DMS53 treated with DMSO at 0.1 percent for 48 hours (cell line): ENCODE data around the gene CD81.
"Not testable (repeated sequence)": the region's sequence is repeated elsewhere in the genome, so short reads cannot be mapped to it uniquely, and the experiment has no call there.

Experiments
- DNase-seq: peaks from one replicate; lab custom pipeline; 2025; ENCODE audit not compliant: unreplicated experiment; lab: John Stamatoyannopoulos, UW

CD81 gene

DNA sequence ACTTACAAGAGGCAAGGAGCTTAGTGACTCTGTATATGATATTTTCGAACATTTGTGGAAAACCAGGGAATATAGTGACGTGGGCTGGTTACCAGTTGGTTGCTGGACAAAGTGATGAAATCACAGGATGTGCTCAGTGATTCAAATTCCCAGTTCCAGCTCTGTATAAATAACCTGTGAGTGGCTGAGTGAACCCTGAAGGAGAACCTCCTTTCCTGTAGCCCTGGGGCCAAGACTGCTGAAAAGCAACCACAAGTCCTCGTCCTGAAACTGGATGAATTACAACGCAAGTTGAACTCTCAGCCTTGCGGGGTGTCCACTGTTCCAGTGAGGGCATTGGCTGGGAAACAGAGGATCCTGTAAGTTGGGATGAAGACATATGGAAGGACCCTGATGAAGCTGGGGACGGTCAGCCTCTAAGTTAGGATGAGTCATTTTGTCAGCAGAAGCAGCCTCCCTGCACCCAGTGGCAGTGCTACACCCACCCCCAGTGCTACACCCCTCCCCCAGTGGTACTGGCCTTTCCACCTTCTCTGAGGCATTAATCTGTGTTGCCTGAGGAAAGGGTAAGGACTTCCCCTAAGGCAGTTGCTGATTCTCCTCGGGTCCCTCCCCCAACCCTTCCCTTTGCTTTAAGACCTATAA is 22.0 kb upstream of the CD81 start:
- no peak for DNase-seq

DNA sequence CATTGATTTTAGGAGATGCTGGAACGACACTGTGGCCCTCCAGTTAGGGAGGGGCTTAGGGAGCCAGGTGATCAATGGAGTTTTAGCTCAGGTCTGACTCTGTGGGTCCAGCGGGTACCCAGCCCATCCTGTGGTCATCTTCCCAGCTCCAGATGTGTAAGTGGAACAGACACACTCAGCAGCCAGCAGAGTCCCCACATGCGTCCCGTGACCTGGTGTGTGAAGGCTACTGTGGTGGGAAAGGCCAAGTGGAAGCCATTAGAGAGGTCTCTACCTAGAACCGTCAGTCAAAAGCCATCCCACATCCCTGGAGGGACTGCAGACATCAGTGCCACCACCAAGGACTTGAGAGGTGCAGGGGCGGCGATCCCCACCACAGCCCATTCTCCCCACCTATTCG is 19.9 kb upstream of the CD81 start:
- DNase-seq, result no peak

GRCh38 chr11:2357651-2358050 is 19.5 kb upstream of the CD81 start:
- not testable (repeated sequence) for DNase-seq

DNA sequence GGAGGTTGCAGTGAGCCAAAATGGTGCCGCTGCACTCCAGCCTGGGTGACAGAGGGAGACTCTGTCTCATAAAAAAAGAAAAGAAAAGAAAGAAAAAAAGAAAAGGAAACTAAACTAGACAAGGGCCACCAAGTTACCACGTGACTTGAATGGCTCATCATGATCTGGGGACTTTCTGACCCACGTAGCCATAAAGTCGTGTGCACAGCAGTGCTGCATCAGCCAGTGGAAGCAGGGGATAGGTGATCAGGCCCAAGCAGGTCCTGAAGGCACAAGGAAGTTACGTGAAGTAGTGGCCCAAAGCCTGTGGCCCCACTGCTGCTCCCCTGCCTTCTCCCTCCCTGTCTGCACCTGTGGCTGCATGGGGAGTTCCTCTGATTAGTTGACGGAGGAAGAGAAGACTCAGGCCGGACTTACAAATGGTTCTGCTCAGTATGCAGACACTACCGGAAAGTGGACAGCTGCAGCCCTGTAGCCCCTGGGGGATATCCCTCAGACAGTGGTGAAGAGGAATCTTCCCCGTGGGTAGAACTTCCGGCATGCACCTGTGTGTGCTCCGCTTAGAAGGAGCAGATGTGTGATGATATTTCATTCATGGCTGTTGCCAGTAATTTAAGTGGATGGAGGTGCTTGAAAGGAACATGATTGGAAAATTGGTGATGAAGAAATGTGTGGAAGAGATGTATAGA is 18.2 kb upstream of the CD81 start:
- DNase-seq, result no peak

DNA sequence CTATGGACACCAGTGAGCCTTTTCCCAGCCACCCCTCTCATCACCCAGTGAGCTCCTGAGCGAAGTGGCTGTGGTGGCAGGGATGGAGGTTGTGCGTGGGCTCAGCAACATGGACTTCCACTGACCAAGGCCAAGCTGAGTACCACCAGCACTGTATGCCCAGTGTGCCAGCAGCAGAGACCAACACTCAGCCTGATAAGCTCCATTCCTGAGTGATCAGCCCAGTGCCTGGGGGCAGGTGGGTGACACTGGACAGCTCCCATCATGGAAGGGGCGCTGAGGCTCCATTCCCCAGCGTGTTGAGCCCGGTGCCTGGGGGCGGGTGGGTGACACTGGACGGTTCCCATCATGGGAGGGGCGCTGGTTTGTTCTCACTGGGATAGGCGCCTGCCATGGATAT is 17.6 kb upstream of the CD81 start:
- DNase-seq, result no peak

DNA sequence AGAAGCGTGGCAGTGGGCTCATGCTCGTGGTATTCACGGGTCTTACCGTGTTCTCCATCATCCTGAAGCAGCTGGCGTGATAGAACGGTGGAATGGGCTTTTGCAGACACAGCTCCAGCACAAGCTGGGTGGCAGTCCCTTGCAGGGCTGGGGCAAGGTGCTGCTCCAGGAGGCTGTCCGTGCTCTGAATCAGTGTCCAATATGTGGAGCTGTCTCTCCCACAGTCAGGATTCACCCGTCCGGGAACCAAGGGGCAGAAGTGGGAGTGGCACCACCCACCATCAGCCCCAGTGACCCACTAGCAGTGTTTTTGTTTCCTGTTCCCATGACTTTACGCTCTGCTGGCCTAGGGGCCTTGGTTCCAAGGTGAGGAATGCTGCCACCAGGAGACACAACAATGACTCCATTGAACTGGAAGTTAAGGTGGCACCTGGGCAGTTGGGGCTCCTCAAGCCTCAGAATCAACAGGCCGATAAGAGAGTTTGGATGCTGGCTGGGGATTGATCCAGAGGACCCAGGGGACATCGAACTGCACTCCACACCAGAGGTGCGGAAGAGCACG is 16.9 kb upstream of the CD81 start:
- no peak for DNase-seq

DNA sequence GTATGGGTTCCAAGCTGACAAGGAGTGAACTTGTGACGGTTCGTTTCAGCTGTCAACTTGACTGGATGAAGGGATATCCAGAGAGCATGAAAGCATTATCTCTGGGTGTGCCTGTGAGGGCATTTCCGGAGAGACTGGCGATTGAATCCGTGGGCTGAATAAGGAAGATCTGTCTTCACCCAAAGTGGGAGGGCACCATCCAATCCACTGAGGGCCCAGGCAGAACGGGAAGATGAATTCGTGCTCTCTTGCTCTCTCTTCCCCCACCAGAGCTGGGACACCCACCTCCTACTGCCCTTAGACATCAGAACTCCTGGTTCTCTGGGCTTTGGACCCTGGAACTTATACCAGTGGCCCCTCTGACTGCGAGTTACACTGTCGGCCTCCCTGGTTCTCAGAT is 15.5 kb upstream of the CD81 start:
- no peak for DNase-seq

DNA sequence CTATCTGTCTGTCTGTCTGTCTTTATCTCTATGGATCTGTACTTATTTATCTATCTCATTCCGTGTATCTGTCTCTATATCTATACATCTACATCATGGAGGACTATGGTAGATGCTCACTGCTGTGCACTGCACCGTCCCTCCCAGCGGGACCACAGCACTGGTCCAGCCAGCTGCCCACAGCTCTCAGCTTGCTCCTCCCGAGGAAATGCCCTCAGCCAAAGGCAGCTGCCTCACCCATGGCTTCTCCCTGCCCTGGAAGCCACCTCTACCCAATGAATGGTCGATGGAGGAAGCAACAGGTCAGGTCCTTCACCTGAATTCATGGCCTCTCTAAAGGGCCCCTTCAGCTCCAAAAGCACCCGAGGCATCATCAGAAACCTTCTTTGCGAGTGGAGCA is 14.7 kb upstream of the CD81 start:
- no peak for DNase-seq

- no peak for DNase-seq
These were observed 14.0 kb upstream of the CD81 start for GRCh38 chr11:2363130-2363529.

DNA sequence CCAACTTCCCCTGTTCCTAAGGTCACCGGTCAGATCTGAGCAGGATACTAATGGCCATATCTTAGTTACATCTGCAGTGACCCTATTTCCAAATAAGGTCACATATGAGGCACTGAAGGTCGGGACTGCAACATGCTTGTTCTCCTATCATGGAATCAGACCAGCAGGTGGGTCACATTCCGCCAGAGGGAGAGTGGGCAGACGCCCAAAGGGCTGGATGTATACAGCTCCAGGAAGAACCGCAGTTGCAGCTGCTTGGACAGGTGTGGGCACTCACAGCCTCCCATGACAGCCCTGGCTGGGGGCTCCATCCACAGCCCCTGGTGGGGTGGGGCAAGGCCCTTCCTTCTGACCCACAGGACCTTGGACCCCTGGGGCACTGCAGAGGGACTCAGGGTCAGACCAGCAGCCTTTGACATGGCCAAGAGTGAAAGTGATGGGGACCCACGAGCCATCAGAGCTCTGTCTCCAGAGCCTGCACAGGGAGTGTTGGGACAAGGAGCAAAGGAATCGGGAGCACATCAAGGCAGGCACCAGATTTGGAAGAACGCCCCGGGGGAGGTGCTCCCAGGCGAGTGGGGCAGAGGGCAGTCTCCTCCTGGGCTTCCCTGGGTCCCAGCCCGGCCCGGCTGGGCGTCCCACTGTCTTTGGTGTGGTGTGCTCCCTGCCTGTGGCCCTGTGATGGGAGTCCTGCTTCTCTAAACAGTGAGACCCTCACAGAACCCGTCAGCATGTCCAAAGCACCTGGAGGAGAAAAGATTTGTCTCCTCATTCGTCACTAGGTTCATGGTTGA is 13.3 kb upstream of the CD81 start:
- DNase-seq, result no peak

DNA sequence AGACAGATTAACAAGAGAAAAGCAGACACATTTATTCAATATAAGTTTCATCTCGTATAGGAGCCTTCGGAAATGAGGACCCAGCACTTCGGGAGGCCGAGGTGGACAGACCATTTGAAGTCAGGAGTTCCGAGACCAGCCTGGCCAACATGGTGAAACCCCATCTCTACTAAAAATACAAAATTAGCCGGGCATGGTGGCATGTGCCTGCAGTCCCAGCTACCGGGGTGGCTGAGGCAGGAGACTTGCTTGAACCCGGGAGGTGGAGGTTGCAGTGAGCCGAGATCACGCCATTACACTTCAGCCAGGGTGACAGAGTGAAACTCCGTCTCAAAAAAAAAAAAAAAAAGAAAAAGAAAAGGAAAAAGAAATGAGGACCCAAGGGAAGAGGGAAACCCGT is 12.7 kb upstream of the CD81 start:
- DNase-seq, result not testable (repeated sequence)

GRCh38 chr11:2365571-2366210 is 11.4 kb upstream of the CD81 start:
- no peak for DNase-seq

GRCh38 chr11:2366276-2366675 is 10.8 kb upstream of the CD81 start:
- DNase-seq, result no peak

GRCh38 chr11:2366733-2367132 is 10.4 kb upstream of the CD81 start:
- no peak for DNase-seq

DNA sequence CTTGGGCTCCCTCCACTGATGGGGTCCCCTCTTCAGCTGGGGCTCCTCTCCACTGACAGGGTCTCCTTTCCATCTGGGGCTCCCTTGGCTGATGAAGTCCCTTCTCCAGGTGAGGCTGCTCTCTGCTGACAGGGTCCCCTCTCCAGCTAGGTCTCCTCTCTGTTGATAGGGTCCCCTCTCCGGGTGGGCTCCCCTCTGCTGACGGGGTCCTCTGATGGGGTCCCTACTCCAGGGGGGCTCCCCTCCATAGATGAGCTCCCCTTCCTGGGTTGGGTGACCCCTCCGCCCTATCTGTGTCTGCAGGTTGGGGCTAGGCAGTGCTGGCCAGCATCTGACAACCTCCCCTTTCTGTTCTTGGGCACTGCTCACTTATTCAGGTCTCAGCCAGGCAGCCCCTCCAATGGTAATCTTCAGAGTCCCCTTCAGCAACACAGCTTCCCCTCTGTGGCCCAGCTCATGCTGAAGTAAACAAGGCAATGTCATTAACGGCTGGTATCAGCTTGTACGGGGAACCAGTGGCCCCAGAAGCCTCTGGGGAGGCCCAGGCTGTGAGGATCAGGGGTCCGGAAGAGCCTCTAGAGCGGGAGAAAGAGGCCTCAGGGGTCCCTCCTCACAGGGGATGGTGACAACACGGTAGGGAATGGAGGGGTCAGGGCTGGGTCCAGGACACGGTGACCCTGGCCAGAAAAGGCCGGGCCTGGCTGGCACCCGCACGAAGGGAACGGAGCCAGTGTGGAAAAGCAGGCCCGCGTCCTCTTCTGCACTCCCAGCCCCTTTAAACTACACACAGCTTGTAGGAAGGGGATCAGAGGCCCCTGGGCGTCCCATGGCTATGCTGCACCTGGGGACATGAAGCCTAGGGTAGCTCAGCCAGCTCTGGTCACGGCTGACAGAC is 9.6 kb upstream of the CD81 start:
- no peak for DNase-seq

- no peak for DNase-seq
These were observed 8.8 kb upstream of the CD81 start for GRCh38 chr11:2368178-2368850.

GRCh38 chr11:2368851-2369180 is 8.3 kb upstream of the CD81 start:
- no peak for DNase-seq

- DNase-seq, result no peak
These were observed 7.8 kb upstream of the CD81 start for GRCh38 chr11:2369320-2369719.

DNA sequence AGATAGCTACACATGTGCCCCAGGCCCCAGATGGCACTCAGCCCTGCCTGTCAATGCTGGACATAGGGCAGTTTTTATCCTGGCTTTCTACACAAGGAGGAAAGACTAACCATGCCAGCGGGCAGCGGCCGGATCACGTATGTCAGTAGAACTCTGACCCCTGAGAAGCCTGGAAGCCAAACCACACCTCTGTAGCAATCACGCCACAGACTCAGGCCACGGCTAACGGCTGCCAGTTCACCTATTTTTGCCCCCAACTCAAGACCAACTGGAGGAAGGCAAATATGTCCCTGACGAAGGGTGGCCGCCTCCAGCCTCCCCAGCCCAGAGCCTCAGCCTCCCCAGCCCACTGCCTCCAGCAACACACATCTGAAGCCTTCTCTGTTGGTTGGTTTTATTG is 7.2 kb upstream of the CD81 start:
- no peak for DNase-seq
